Stimulated activated naive CD8-positive, alpha-beta T cell treated with anti-CD3 and anti-CD28 coated beads, Interleukin-15, amount 100 ng/mL, for 72 hours (primary cell): ENCODE measurements around the gene PPCDC.

ENCODE experiments used
- ATAC-seq: fragments of 150-1000 bp; cut with Tn5 transposase; 2 replicates; pipeline ENCODE4 v1.10.0; 2021; ENCODE audit warnings: mild to moderate bottlenecking, moderate library complexity
- DNase-seq, 2 donors: peaks; one replicate each; pipeline ENCODE4 v3.0.0; 2021 to 2022
- H3K27ac Mint-ChIP-seq, 2 donors: one replicate each; pipeline ENCODE4 v1.8.0; 2022; ENCODE audit warnings: mild to moderate bottlenecking in 2 of 2, mixed read lengths in 2 of 2, moderate library complexity in 2 of 2
- H3K27me3 Mint-ChIP-seq: one replicate; pipeline ENCODE4 v1.8.0; 2022; ENCODE audit warnings: mixed read lengths
- H3K4me1 Mint-ChIP-seq: one replicate; pipeline ENCODE4 v1.8.0; 2022; ENCODE audit warnings: mild to moderate bottlenecking, mixed read lengths
- H3K4me3 Mint-ChIP-seq, 2 donors: one replicate each; pipeline ENCODE4 v1.8.0; 2022; ENCODE audit warnings: mild to moderate bottlenecking in 2 of 2, mixed read lengths in 2 of 2, moderate library complexity in 1 of 2
- H3K9me3 Mint-ChIP-seq, 2 donors: one replicate each; pipeline ENCODE4 v1.8.0; 2022; ENCODE audit warnings: mixed read lengths in 2 of 2

The PPCDC gene

GRCh38 chr15:74997141-74997540 is 26.2 kb upstream of the PPCDC start:
- ATAC-seq (no peak), DNase-seq (no peak)
- no peak overlapping the region for H3K27ac Mint-ChIP-seq
- H3K4me1 Mint-ChIP-seq = peaks cover 13% of the 10 kb centered on the region
- no peaks in the 10 kb centered on the region for H3K9me3 Mint-ChIP-seq
- peaks cover 59% of the 10 kb centered on the region for H3K27me3 Mint-ChIP-seq
- no peak overlapping the region for H3K4me3 Mint-ChIP-seq

GRCh38 chr15:74997543-74997942 is 25.8 kb upstream of the PPCDC start:
- Mint-ChIP-seq H3K4me1 (peaks cover 13% of the 10 kb centered on the region), H3K4me3 (no peak overlapping the region), H3K27ac (no peak overlapping the region), H3K27me3 (peaks cover 59% of the 10 kb centered on the region), H3K9me3 (no peaks in the 10 kb centered on the region)
- no peak for DNase-seq
- ATAC-seq = no peak

- Mint-ChIP-seq H3K27ac (no peak overlapping the region), H3K4me3 (no peak overlapping the region), H3K27me3 (peaks cover 41% of the 10 kb centered on the region), H3K4me1 (peaks cover 4% of the 10 kb centered on the region), H3K9me3 (no peaks in the 10 kb centered on the region)
- DNase-seq (no peak), ATAC-seq (no peak)
These were observed 22.1 kb upstream of the PPCDC start for GRCh38 chr15:75001310-75001709.

DNA sequence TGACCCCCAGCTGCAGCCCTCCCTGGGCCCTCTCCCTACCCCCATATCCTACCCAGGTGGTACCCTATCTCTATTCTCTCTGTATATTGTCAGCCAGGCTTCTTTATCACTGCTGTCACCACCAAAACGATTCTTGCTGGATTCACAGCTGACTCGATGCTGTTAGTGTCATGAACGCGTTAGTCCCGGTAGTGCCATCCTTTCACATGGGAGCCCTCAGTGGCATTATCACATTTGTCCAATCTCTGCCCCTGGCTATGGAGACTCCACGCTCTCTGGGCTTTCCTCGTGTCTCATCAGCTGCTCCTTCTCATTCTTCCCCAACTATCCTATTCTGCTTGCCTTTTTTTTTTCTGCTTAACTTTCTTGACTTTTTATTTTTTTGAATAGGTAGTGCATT is 21.0 kb upstream of the PPCDC start:
- ATAC-seq = no peak
- Mint-ChIP-seq H3K27ac (no peak overlapping the region), H3K9me3 (no peaks in the 10 kb centered on the region)

DNA sequence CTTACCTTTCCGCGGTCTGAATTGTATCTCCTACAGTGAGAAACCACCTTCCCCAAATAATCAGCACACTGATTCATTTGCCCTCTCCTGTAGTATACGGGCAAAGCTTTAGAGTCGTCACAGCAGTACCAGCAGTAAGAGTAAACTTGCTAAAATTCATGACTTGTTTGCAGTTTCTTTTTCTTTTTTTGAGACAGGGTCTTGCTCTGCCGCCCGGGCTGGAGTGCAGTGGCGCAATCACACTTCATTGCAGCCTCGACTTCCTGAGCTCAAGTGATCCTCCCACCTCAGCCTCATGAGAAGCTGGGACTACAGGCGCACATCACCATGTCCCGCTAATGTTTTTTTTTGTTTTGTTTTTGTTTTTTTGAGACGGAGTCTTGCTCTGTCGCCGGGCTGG is 16.2 kb upstream of the PPCDC start:
- Mint-ChIP-seq H3K4me1 (no peaks in the 10 kb centered on the region), H3K4me3 (no peak overlapping the region), H3K27me3 (peaks cover 24% of the 10 kb centered on the region), H3K27ac (no peak overlapping the region), H3K9me3 (no peaks in the 10 kb centered on the region)
- no peak for ATAC-seq
- no peak for DNase-seq

More for the DNA sequence above, 21.0 kb upstream of the PPCDC start:
- H3K4me3 Mint-ChIP-seq = no peak overlapping the region
- no peak for DNase-seq
- H3K27me3 Mint-ChIP-seq = peaks cover 30% of the 10 kb centered on the region
- no peaks in the 10 kb centered on the region for H3K4me1 Mint-ChIP-seq

DNA sequence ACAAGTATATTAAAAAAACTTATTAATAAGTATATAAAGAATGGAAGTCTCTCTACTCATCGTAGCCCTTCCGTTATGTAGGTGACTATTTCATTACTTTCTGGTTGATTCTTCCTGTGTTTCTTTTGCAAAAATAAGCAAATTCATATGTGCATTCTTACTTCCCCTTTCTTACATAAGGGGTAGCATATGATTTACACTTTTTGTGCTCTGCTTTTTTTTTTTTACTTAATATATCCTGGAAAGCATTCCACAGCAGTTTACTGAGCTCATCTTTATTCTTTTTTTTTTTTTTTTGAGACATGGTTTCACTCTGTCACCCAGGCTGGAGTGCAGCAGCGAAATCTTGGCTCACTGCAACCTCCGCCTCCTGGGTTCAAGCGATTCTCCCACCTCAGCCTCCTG is 15.2 kb upstream of the PPCDC start:
- peaks cover 19% of the 10 kb centered on the region for H3K27me3 Mint-ChIP-seq
- H3K4me1 Mint-ChIP-seq = no peaks in the 10 kb centered on the region
- peak overlapping the region in 1 of 2 donors; percentile 42 for H3K27ac Mint-ChIP-seq
- no peak overlapping the region for H3K4me3 Mint-ChIP-seq
- no peaks in the 10 kb centered on the region for H3K9me3 Mint-ChIP-seq
- ATAC-seq = no peak
- no peak for DNase-seq

- H3K9me3 Mint-ChIP-seq = no peaks in the 10 kb centered on the region
- no peak for ATAC-seq
- no peaks in the 10 kb centered on the region for H3K4me1 Mint-ChIP-seq
These were observed 14.6 kb upstream of the PPCDC start for GRCh38 chr15:75008629-75009326.

DNA sequence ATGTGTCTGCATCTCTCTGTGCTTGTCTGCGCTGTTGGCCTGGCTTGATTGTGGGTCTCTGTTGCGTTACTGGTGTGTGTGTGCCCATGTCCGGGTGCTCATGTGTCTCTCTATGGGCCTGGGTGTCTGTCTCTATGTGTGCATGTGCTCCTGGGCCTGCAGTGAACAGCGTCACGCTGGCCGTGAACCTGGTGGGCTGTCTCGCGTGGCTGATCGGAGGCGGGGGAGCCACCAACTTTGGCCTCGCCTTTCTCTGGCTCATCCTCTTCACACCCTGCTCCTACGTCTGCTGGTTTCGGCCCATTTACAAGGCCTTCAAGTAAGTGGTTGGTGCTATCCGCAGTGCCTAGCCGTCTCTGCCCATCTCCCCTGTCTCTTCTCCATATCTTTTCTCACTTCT is 7.0 kb upstream of the PPCDC start:
- no peaks in the 10 kb centered on the region for H3K27me3 Mint-ChIP-seq
- no peaks in the 10 kb centered on the region for H3K9me3 Mint-ChIP-seq
- no peak overlapping the region for H3K4me3 Mint-ChIP-seq
- no peak overlapping the region for H3K27ac Mint-ChIP-seq
- ATAC-seq (no peak), DNase-seq (no peak)
- H3K4me1 Mint-ChIP-seq = no peaks in the 10 kb centered on the region

More at GRCh38 chr15:75008629-75009326, 14.6 kb upstream of the PPCDC start:
- Mint-ChIP-seq H3K27me3 (peaks cover 19% of the 10 kb centered on the region), H3K27ac (peak overlapping the region in 1 of 2 donors; percentile 42), H3K4me3 (no peak overlapping the region)
- DNase-seq = no peak

- no peaks in the 10 kb centered on the region for H3K27me3 Mint-ChIP-seq
- ATAC-seq = no peak
- no peaks in the 10 kb centered on the region for H3K9me3 Mint-ChIP-seq
- H3K4me3 Mint-ChIP-seq = no peak overlapping the region
- H3K27ac Mint-ChIP-seq = no peak overlapping the region
- H3K4me1 Mint-ChIP-seq = peaks cover 17% of the 10 kb centered on the region
- no peak for DNase-seq
These were observed 3.5 kb upstream of the PPCDC start for GRCh38 chr15:75019916-75020315.

DNA sequence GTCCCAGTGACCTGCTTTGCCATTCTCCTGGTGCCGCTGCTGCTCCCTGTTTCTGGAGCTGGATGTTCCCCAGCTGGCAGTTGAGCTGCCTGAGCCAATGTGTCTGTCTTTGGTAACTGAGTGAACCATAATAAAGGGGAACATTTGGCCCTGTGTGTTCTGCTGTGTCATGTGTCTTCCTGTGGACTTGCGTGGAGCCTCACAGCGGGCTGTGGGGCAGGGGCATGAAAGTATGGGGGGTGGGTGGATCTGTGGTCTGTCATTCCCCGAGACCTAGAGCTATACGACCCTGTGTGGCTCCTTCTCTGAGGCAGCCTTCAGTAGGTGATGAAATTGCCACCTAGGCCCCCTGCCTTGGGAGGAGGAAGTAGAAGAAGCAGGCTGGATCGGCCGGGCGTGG is 2.0 kb upstream of the PPCDC start:
- H3K27me3 Mint-ChIP-seq = no peaks in the 10 kb centered on the region
- H3K4me3 Mint-ChIP-seq = no peak overlapping the region
- ATAC-seq (no peak), DNase-seq (no peak)
- H3K9me3 Mint-ChIP-seq = no peaks in the 10 kb centered on the region
- peak overlapping the region in 1 of 2 donors; percentile 83 for H3K27ac Mint-ChIP-seq
- H3K4me1 Mint-ChIP-seq = peaks cover 29% of the 10 kb centered on the region

DNA sequence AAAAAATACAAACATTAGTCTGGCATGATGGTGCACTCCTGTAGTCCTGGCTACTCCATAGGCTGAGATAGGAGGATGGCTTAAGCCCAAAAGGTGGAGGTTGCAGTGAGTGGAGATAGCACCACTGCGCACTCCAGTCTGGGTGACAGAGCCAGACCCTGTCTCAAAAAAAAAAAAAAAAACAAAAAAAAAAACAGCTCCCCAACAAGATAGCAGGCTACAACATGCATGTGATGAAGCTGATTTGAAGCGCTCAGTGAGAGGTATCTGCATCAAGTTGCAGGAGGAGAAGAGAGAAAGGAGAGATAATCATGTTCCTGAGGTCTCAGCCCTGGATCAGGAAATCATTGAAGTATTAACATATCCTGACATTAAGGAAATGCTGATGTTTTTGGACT is 608 bp upstream of the PPCDC start:
- no peaks in the 10 kb centered on the region for H3K27me3 Mint-ChIP-seq
- DNase-seq (no peak), ATAC-seq (no peak)
- H3K4me1 Mint-ChIP-seq = peaks cover 34% of the 10 kb centered on the region
- H3K4me3 Mint-ChIP-seq = peak overlapping the region in 1 of 2 donors; percentile 97
- peak overlapping the region in 1 of 2 donors; percentile 53 for H3K27ac Mint-ChIP-seq
- H3K9me3 Mint-ChIP-seq = no peaks in the 10 kb centered on the region

- peak overlapping the region; percentile 94 to 97 for H3K4me3 Mint-ChIP-seq
- no peaks in the 10 kb centered on the region for H3K27me3 Mint-ChIP-seq
- H3K27ac Mint-ChIP-seq = peak overlapping the region; percentile 99
- peaks cover 47% of the 10 kb centered on the region for H3K4me1 Mint-ChIP-seq
- DNase-seq (no peak), ATAC-seq (no peak)
- no peaks in the 10 kb centered on the region for H3K9me3 Mint-ChIP-seq
These were observed 664 bp downstream of the PPCDC start for GRCh38 chr15:75023872-75024636.

DNA sequence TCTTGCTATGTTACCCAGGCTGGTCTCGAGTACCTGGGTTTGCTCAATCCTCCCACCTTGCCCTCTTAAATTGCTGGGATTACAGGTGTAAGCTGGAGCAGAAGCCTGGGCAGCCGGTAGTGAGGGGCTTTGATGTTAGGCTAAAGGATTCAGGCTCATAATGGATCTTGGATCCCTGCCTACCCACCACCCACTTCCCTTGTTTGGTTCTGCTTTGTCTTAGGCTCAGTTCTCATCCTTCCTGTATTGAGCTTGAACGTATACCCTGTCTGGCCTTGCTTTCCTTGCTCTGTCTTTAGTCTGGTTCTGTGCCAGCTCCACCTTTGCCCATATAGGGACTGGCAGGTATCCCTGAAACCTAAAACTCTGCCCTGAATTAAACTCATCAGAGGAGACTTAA is 1.7 kb downstream of the PPCDC start:
- DNase-seq = no peak
- no peak for ATAC-seq
- no peaks in the 10 kb centered on the region for H3K27me3 Mint-ChIP-seq
- peaks cover 53% of the 10 kb centered on the region for H3K4me1 Mint-ChIP-seq
- H3K4me3 Mint-ChIP-seq = peak overlapping the region; percentile 94 to 97
- peak overlapping the region; percentile 60 to 99 for H3K27ac Mint-ChIP-seq
- no peaks in the 10 kb centered on the region for H3K9me3 Mint-ChIP-seq

DNA sequence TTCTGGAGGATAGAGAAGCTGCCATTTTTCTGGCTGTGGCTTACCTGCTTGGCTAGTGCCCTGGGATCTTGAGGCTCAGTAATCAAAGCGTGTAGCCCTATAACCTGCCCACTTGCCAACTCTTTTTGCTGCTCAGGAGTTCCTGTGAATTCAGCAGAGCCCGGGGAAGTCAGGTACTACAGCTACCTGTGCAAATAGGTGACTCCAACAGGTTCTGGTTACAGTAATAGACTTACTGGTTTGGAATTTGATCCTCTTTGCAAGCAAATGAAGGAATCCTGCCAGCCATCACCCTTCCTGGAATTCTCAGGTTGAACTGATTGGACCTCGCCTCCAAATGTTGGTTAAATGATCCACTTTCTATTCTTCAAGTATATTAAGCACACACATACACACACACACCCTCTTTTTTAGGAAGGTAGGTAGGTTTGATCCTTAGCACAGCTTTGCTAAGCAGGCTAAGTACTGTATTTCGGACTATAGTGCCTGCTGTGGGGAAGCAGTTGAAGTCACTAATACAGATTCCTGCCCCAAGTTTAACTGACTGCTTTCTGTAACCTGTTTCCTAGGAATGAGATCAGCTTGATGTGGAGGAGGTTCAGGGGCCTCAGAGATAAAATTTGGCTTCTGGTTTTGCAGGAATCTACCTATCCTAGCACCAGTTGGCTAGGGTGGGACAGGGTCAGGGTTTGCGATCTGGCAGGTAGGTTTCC is 2.3 kb downstream of the PPCDC start:
- Mint-ChIP-seq H3K27me3 (no peaks in the 10 kb centered on the region), H3K4me3 (no peak overlapping the region), H3K9me3 (no peaks in the 10 kb centered on the region), H3K27ac (no peak overlapping the region), H3K4me1 (peaks cover 53% of the 10 kb centered on the region)
- DNase-seq (no peak), ATAC-seq (no peak)

GRCh38 chr15:75027551-75027950 is 4.2 kb downstream of the PPCDC start:
- Mint-ChIP-seq H3K4me3 (no peak overlapping the region), H3K9me3 (no peaks in the 10 kb centered on the region), H3K4me1 (peaks cover 67% of the 10 kb centered on the region), H3K27ac (no peak overlapping the region), H3K27me3 (no peaks in the 10 kb centered on the region)
- DNase-seq (no peak), ATAC-seq (no peak)

GRCh38 chr15:75028991-75029377 is 5.6 kb downstream of the PPCDC start:
- peak overlapping the region in 1 of 2 donors; percentile 49 for H3K27ac Mint-ChIP-seq
- no peak for DNase-seq
- no peaks in the 10 kb centered on the region for H3K27me3 Mint-ChIP-seq
- peaks cover 68% of the 10 kb centered on the region for H3K4me1 Mint-ChIP-seq
- H3K4me3 Mint-ChIP-seq = no peak overlapping the region
- no peaks in the 10 kb centered on the region for H3K9me3 Mint-ChIP-seq
- ATAC-seq = peak; percentile 29
